Erythroblast (primary cell): ENCODE measurements around the gene CMSS1.

Experiments used
- GATA1 ChIP-seq: IDR thresholded peaks from 2 replicates; pipeline ENCODE4 v1.6.1; 2011; ENCODE audit warnings: low read depth, mild to moderate bottlenecking, control low read depth, low read length, moderate library complexity
- POLR2A ChIP-seq: IDR thresholded peaks from 2 replicates; pipeline ENCODE4 v1.6.1; 2011; ENCODE audit warnings: mild to moderate bottlenecking, low read length

DNA sequence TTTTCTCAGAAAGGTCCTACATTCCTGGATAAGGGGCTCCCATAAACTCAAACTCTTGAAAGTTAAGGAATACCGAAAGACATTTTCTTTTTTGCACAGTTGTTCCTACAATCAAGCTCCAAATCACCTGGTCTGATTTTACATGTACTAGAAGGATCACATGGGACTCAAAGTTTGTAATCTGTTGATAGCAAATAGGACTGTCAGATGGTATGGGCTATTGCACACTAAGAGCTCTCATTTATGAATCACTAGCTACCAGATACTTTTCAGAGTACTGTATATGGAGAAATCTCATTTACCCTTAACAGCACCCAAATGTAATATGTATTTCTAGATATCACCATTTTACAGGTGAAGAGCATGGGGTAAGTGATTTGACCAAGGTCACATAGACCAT lies 49.5 kb upstream of the CMSS1 start:
- TF ChIP-seq POLR2A (no peak), GATA1 (no peak)
